HL-60 (cell line): Measurements from ENCODE around the gene HIP1R.

ENCODE experiments used
- DNase-seq, 2 experiments: peaks; one replicate each; pipeline ENCODE4 v3.0.0-alpha.2; 2010 to 2020; ENCODE audit warnings: low read depth in 1 of 2, low spot score in 1 of 2
- H3K27ac ChIP-seq: fragments of 250-450 bp; sonication (Bioruptor Pico); replicated peaks from 2 replicates; pipeline ENCODE4 v1.5.1; 2020; ENCODE audit warnings: mild to moderate bottlenecking, moderate library complexity
- H3K27me3 ChIP-seq: fragments of 250-450 bp; sonication (Bioruptor Pico); 2 replicates; pipeline ENCODE4 v1.5.1; 2021; ENCODE audit warnings: mild to moderate bottlenecking, moderate library complexity; ENCODE audit not compliant: insufficient read depth, poor library complexity, severe bottlenecking
- H3K4me3 ChIP-seq: replicated peaks from 2 replicates; pipeline ENCODE4 v1.5.1; 2011; ENCODE audit warnings: mild to moderate bottlenecking, control low read depth, low read length; ENCODE audit not compliant: insufficient read depth
- GABPA ChIP-seq: IDR thresholded peaks from 2 replicates; pipeline ENCODE4 v1.6.1; 2012; ENCODE audit warnings: low read depth
- POLR2AphosphoS5 ChIP-seq: IDR thresholded peaks from 2 replicates; pipeline ENCODE4 v1.6.1; 2012; ENCODE audit warnings: low read depth
- SPI1 ChIP-seq: IDR thresholded peaks from 2 replicates; pipeline ENCODE4 v1.6.1; 2012; ENCODE audit warnings: low read depth, mild to moderate bottlenecking, borderline replicate concordance
- TF ChIP-seq, protein P1 (sequence below): IDR thresholded peaks from one replicate; pipeline ENCODE4 v1.5.1; 2011; ENCODE audit warnings: low read length, control low read depth, inconsistent platforms; ENCODE audit not compliant: insufficient read depth
- TF ChIP-seq, protein P2 (sequence below): IDR thresholded peaks from 2 replicates; pipeline ENCODE4 v1.6.1; 2012; ENCODE audit warnings: low read depth; ENCODE audit not compliant: insufficient replicate concordance

Gene HIP1R

DNA sequence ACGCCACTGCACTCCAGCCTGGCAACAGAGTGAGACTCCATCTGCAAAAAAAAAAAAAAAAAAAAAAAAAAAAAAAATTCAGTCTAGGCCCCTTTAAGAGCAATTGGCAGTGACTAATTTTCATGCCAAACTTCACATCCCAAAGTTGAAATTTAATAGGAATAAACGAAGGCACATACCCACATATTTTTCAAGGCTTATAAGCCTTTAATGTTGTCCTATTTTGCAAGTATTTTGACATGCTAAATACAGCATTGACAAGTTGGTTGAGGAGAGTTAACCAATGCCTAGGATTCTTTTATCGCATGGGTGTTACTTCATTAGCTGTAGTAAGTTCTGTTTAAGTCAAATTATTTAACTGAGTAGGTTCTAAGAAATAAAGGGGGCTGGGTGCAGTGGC is 23.5 kb upstream of the HIP1R start:
- no peak overlapping the region for H3K4me3 ChIP-seq
- no peak for DNase-seq
- H3K27me3 ChIP-seq: no peaks in the 10 kb centered on the region
- no peak overlapping the region for H3K27ac ChIP-seq
- TF ChIP-seq SPI1 (no peak), POLR2AphosphoS5 (no peak), GABPA (no peak)
- TF ChIP-seq, protein P1, sequence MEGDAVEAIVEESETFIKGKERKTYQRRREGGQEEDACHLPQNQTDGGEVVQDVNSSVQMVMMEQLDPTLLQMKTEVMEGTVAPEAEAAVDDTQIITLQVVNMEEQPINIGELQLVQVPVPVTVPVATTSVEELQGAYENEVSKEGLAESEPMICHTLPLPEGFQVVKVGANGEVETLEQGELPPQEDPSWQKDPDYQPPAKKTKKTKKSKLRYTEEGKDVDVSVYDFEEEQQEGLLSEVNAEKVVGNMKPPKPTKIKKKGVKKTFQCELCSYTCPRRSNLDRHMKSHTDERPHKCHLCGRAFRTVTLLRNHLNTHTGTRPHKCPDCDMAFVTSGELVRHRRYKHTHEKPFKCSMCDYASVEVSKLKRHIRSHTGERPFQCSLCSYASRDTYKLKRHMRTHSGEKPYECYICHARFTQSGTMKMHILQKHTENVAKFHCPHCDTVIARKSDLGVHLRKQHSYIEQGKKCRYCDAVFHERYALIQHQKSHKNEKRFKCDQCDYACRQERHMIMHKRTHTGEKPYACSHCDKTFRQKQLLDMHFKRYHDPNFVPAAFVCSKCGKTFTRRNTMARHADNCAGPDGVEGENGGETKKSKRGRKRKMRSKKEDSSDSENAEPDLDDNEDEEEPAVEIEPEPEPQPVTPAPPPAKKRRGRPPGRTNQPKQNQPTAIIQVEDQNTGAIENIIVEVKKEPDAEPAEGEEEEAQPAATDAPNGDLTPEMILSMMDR: no peak
- TF ChIP-seq, protein P2, sequence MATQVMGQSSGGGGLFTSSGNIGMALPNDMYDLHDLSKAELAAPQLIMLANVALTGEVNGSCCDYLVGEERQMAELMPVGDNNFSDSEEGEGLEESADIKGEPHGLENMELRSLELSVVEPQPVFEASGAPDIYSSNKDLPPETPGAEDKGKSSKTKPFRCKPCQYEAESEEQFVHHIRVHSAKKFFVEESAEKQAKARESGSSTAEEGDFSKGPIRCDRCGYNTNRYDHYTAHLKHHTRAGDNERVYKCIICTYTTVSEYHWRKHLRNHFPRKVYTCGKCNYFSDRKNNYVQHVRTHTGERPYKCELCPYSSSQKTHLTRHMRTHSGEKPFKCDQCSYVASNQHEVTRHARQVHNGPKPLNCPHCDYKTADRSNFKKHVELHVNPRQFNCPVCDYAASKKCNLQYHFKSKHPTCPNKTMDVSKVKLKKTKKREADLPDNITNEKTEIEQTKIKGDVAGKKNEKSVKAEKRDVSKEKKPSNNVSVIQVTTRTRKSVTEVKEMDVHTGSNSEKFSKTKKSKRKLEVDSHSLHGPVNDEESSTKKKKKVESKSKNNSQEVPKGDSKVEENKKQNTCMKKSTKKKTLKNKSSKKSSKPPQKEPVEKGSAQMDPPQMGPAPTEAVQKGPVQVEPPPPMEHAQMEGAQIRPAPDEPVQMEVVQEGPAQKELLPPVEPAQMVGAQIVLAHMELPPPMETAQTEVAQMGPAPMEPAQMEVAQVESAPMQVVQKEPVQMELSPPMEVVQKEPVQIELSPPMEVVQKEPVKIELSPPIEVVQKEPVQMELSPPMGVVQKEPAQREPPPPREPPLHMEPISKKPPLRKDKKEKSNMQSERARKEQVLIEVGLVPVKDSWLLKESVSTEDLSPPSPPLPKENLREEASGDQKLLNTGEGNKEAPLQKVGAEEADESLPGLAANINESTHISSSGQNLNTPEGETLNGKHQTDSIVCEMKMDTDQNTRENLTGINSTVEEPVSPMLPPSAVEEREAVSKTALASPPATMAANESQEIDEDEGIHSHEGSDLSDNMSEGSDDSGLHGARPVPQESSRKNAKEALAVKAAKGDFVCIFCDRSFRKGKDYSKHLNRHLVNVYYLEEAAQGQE: no peak

DNA sequence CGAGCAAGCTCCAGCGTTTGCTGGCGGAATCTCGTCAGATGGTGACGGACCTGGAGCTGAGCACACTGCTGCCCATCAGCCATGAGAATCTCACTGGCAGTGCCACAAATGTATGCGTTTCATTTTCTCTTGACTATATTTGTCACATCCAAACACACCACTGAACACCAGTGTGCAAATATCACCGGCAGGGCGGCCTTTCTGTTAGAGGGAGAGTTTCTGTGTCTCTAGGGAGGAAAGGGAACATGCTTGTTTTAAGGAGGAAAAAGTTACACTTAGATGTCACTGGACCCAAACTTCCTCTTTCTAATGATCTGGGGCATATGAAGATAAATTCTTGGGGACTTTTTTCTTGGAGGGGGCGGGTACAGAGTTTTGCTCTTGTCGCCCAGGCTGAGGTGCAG is 21.9 kb upstream of the HIP1R start:
- DNase-seq: peak in 1 of 2 experiments; percentile 75
- Histone ChIP-seq H3K27ac (peak overlapping the region; percentile 45), H3K4me3 (no peak overlapping the region), H3K27me3 (no peaks in the 10 kb centered on the region)
- TF ChIP-seq GABPA (no peak), SPI1 (peak; percentile 41; the same call in 1 of the 2 replicates)

DNA sequence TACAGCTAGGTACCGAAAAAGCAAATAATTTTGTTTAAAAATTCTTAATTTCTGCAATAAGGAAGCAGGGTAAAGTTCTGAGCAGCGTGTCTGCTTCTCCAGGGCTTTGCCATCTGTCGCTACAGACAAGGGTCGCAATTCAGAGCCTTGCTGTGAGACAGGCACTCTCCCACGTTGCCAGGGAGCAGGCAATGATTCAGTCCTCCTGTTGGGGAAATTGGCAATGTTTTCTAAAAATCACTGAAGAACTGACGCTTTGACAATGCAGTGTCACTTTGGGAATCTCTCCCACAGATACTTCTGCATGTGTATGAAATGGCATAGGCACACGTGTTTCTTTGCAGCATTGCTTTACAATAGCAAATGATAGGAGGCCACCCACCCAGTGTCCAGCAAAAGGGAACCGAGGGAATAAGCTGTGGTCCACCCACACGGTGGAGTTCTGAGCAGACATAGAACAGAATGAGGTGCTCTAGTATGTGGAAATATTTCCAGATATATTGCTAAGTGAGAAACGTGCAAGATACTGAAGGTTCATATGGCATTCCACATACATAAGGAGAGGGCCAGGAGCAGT is 16.0 kb upstream of the HIP1R start:
- TF ChIP-seq, protein P1: no peak
- no peak for TF ChIP-seq SPI1
- no peak for TF ChIP-seq POLR2AphosphoS5
- TF ChIP-seq, protein P2: no peak
- no peak for TF ChIP-seq GABPA
- Histone ChIP-seq H3K27ac (no peak overlapping the region), H3K4me3 (no peak overlapping the region), H3K27me3 (no peaks in the 10 kb centered on the region)
- DNase-seq: no peak

DNA sequence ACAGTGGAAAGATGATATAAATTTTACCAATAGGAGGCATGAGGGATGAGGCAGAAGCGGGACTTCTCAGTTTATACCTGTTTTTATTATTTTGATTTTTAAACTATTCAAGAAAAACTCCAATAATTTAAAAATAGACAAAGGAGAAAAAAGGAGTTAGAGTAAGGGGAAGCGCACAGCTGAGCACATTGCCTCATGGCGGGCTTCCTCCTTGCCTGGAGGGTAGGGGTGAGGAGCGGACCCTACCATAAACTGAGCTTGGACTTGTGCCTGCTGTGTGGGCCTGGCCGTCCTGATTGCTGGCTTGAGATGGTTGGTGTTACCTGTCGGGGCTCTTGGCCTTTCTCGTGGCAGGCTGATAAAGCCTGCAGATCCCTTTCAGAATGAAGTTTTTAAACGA is 15.1 kb upstream of the HIP1R start:
- no peaks in the 10 kb centered on the region for H3K27me3 ChIP-seq
- peak in 1 of 2 experiments; percentile 56 for DNase-seq
- H3K4me3 ChIP-seq: no peak overlapping the region
- H3K27ac ChIP-seq: peak overlapping the region; percentile 64
- TF ChIP-seq GABPA (no peak), SPI1 (peak; percentile 54; the same call in 1 of the 2 replicates), POLR2AphosphoS5 (no peak)
- TF ChIP-seq, protein P2: no peak
- TF ChIP-seq, protein P1: no peak
